ENCODE data around the gene HDAC11. TPM values are rescaled to one million over a fixed set of nuclear protein-coding genes. Genes with fewer than 3 reads are reported as not detected.

HDAC11 gene
- total and polyA plus RNA-seq, 2 of the 13 experiments (the other 11 are each of a cell fraction or from before 2014, with no cell fraction given), result 13.7 to 33.1 TPM

DNA sequence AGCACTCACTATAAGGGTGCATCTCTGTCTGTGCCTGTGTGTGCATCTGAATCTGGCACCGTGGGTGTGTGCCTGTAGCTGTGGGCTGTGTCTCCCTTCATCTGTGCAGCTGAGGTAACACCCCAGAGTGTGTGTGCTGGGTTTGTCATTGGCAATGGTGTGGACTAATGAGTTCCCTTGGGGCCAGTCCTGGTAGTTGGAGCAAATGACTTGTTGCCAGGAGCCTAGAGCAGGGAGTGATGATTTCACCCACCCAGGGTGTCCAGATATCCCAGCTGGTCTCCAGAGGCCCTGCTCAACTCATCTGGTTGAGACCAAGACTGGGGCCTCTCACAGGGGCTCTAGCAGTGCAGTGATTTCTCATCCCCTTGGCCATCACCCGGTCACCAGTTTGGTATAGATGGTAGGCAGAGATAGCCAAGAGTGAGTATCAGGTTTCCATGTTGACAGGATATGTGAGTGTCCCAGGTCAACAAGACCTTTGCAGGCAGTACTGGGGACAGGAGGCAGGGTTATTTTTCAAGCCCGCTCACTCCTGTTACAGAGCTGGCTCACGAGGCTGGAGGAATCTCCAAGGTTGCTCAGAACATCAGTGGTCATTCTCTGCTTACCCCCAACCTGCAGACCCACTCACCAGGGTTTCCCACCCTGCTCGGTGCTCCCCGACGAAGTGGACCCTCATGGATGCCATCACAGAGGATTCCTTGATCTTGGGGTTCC is 4.1 kb upstream of the HDAC11 start (continued):
- TF ChIP-seq ZNF232 (CRISPR knock-in tag; IDR thresholded peaks at IDR 0.05; ENCODE audit: borderline replicate concordance), result no peak; the same call in 1 of the 2 replicates
- peak; percentile 51; the same call in 1 of the 2 replicates for TF ChIP-seq KDM6A (CRISPR knock-in tag; IDR thresholded peaks at IDR 0.05; ENCODE audit: low read depth)
- TF ChIP-seq, protein P1, sequence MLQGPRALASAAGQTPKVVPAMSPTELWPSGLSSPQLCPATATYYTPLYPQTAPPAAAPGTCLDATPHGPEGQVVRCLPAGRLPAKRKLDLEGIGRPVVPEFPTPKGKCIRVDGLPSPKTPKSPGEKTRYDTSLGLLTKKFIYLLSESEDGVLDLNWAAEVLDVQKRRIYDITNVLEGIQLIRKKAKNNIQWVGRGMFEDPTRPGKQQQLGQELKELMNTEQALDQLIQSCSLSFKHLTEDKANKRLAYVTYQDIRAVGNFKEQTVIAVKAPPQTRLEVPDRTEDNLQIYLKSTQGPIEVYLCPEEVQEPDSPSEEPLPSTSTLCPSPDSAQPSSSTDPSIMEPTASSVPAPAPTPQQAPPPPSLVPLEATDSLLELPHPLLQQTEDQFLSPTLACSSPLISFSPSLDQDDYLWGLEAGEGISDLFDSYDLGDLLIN (CRISPR knock-in tag; IDR thresholded peaks at IDR 0.05; ENCODE audit: borderline replicate concordance), result no peak
- TF ChIP-seq, protein P2, sequence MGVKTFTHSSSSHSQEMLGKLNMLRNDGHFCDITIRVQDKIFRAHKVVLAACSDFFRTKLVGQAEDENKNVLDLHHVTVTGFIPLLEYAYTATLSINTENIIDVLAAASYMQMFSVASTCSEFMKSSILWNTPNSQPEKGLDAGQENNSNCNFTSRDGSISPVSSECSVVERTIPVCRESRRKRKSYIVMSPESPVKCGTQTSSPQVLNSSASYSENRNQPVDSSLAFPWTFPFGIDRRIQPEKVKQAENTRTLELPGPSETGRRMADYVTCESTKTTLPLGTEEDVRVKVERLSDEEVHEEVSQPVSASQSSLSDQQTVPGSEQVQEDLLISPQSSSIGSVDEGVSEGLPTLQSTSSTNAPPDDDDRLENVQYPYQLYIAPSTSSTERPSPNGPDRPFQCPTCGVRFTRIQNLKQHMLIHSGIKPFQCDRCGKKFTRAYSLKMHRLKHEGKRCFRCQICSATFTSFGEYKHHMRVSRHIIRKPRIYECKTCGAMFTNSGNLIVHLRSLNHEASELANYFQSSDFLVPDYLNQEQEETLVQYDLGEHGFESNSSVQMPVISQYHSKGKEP (CRISPR knock-in tag; IDR thresholded peaks at IDR 0.05), result no peak
- TF ChIP-seq ZNF614 (CRISPR knock-in tag; IDR thresholded peaks at IDR 0.05; ENCODE audit: borderline replicate concordance), result peak; percentile 89; the same call in 1 of the 2 replicates
- TF ChIP-seq ZNF264 (CRISPR knock-in tag; IDR thresholded peaks at IDR 0.05), result peak; percentile 66; the same call in 1 of the 2 replicates
- no peak for TF ChIP-seq ZNF343 (CRISPR knock-in tag; IDR thresholded peaks at IDR 0.05)
- peak; percentile 17; the same call in 1 of the 2 replicates for TF ChIP-seq SP5 (CRISPR knock-in tag; IDR thresholded peaks at IDR 0.05; ENCODE audit: borderline replicate concordance, low read depth)
- TF ChIP-seq ARNTL (CRISPR knock-in tag; IDR thresholded peaks at IDR 0.05), result peak; percentile 51; the same call in 1 of the 2 replicates
- TF ChIP-seq TSC22D2 (CRISPR knock-in tag; IDR thresholded peaks at IDR 0.05; ENCODE audit: borderline replicate concordance), result no peak
- TF ChIP-seq ARID2 (CRISPR knock-in tag; IDR thresholded peaks at IDR 0.05; ENCODE audit: borderline replicate concordance), result peak; percentile 58; the same call in 1 of the 2 replicates
- no peak for TF ChIP-seq NR1H2 (CRISPR knock-in tag; IDR thresholded peaks at IDR 0.05; ENCODE audit: borderline replicate concordance, low read depth)
- TF ChIP-seq, protein P3, sequence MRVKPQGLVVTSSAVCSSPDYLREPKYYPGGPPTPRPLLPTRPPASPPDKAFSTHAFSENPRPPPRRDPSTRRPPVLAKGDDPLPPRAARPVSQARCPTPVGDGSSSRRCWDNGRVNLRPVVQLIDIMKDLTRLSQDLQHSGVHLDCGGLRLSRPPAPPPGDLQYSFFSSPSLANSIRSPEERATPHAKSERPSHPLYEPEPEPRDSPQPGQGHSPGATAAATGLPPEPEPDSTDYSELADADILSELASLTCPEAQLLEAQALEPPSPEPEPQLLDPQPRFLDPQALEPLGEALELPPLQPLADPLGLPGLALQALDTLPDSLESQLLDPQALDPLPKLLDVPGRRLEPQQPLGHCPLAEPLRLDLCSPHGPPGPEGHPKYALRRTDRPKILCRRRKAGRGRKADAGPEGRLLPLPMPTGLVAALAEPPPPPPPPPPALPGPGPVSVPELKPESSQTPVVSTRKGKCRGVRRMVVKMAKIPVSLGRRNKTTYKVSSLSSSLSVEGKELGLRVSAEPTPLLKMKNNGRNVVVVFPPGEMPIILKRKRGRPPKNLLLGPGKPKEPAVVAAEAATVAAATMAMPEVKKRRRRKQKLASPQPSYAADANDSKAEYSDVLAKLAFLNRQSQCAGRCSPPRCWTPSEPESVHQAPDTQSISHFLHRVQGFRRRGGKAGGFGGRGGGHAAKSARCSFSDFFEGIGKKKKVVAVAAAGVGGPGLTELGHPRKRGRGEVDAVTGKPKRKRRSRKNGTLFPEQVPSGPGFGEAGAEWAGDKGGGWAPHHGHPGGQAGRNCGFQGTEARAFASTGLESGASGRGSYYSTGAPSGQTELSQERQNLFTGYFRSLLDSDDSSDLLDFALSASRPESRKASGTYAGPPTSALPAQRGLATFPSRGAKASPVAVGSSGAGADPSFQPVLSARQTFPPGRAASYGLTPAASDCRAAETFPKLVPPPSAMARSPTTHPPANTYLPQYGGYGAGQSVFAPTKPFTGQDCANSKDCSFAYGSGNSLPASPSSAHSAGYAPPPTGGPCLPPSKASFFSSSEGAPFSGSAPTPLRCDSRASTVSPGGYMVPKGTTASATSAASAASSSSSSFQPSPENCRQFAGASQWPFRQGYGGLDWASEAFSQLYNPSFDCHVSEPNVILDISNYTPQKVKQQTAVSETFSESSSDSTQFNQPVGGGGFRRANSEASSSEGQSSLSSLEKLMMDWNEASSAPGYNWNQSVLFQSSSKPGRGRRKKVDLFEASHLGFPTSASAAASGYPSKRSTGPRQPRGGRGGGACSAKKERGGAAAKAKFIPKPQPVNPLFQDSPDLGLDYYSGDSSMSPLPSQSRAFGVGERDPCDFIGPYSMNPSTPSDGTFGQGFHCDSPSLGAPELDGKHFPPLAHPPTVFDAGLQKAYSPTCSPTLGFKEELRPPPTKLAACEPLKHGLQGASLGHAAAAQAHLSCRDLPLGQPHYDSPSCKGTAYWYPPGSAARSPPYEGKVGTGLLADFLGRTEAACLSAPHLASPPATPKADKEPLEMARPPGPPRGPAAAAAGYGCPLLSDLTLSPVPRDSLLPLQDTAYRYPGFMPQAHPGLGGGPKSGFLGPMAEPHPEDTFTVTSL (CRISPR knock-in tag; IDR thresholded peaks at IDR 0.05; ENCODE audit: borderline replicate concordance), result peak; percentile 56; the same call in 1 of the 2 replicates
- TF ChIP-seq, protein P4, sequence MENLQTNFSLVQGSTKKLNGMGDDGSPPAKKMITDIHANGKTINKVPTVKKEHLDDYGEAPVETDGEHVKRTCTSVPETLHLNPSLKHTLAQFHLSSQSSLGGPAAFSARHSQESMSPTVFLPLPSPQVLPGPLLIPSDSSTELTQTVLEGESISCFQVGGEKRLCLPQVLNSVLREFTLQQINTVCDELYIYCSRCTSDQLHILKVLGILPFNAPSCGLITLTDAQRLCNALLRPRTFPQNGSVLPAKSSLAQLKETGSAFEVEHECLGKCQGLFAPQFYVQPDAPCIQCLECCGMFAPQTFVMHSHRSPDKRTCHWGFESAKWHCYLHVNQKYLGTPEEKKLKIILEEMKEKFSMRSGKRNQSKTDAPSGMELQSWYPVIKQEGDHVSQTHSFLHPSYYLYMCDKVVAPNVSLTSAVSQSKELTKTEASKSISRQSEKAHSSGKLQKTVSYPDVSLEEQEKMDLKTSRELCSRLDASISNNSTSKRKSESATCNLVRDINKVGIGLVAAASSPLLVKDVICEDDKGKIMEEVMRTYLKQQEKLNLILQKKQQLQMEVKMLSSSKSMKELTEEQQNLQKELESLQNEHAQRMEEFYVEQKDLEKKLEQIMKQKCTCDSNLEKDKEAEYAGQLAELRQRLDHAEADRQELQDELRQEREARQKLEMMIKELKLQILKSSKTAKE (CRISPR knock-in tag; IDR thresholded peaks at IDR 0.05; ENCODE audit: borderline replicate concordance), result peak; percentile 66; the same call in 1 of the 2 replicates
- peak; percentile 78; the same call in 1 of the 2 replicates for TF ChIP-seq ZNF12 (CRISPR knock-in tag; IDR thresholded peaks at IDR 0.05)
- no peak for TF ChIP-seq GABPA (IDR thresholded peaks at IDR 0.05; ENCODE audit: low read depth, low read length)
- no peak for TF ChIP-seq GABPA (CRISPR knock-in tag; IDR thresholded peaks at IDR 0.05; ENCODE audit: low read depth)

All from HepG2 (cell line).